ENCODE results near the gene ZNRF1. TPM values are rescaled to one million over a fixed set of nuclear protein-coding genes. Genes with fewer than 3 reads are reported as not detected.
"Not testable (repeated sequence)": the region's sequence is repeated elsewhere in the genome, so short reads cannot be mapped to it uniquely, and the experiment has no call there.

The ZNRF1 gene
- total RNA-seq: 1 to 10 TPM; 5.6 to 8.3 TPM

GRCh38 chr16:74998481-74999218, at the start of gene ZNRF1:
Gene ZNRF1, plus strand, starts transcription at chr16:74999024. Its CDS starts 648 bp downstream, at chr16:74999672.
- Mint-ChIP-seq H3K4me3 (peak within 1 kb of the TSS; percentile 76), H3K27me3 (peaks cover 20% of the 10 kb centered on the region), H3K27ac (peak within 1 kb of the TSS; percentile 60), H3K36me3 (no peaks in the 10 kb centered on the region), H3K9me3 (no peaks in the 10 kb centered on the region), H3K4me1 (peaks cover 11% of the 10 kb centered on the region)
- DNase-seq: peak; percentile 81

GRCh38 chr16:74949309-74949708, 49.5 kb upstream of the ZNRF1 start:
- H3K27ac Mint-ChIP-seq: no peak overlapping the region
- no peaks in the 10 kb centered on the region for H3K9me3 Mint-ChIP-seq
- H3K27me3 Mint-ChIP-seq: no peaks in the 10 kb centered on the region
- no peak overlapping the region for H3K4me3 Mint-ChIP-seq
- DNase-seq: no peak
- H3K4me1 Mint-ChIP-seq: no peaks in the 10 kb centered on the region
- peaks cover 10% of the 10 kb centered on the region for H3K36me3 Mint-ChIP-seq

GRCh38 chr16:74950511-74950910, 48.3 kb upstream of the ZNRF1 start:
- no peaks in the 10 kb centered on the region for H3K9me3 Mint-ChIP-seq
- H3K4me3 Mint-ChIP-seq: no peak overlapping the region
- no peaks in the 10 kb centered on the region for H3K27me3 Mint-ChIP-seq
- peaks cover 10% of the 10 kb centered on the region for H3K36me3 Mint-ChIP-seq
- no peaks in the 10 kb centered on the region for H3K4me1 Mint-ChIP-seq
- H3K27ac Mint-ChIP-seq: no peak overlapping the region
- no peak for DNase-seq

GRCh38 chr16:74951206-74951605, 47.6 kb upstream of the ZNRF1 start:
- H3K27me3 Mint-ChIP-seq: no peaks in the 10 kb centered on the region
- DNase-seq: no peak
- peaks cover 10% of the 10 kb centered on the region for H3K36me3 Mint-ChIP-seq
- H3K9me3 Mint-ChIP-seq: no peaks in the 10 kb centered on the region
- no peak overlapping the region for H3K27ac Mint-ChIP-seq
- no peaks in the 10 kb centered on the region for H3K4me1 Mint-ChIP-seq
- H3K4me3 Mint-ChIP-seq: no peak overlapping the region

- H3K27ac Mint-ChIP-seq: no peak overlapping the region
- DNase-seq: no peak
- H3K27me3 Mint-ChIP-seq: no peaks in the 10 kb centered on the region
- no peaks in the 10 kb centered on the region for H3K9me3 Mint-ChIP-seq
- H3K4me3 Mint-ChIP-seq: no peak overlapping the region
- H3K36me3 Mint-ChIP-seq: peaks cover 6% of the 10 kb centered on the region
- no peaks in the 10 kb centered on the region for H3K4me1 Mint-ChIP-seq
Observed at GRCh38 chr16:74951681-74952080, 47.1 kb upstream of the ZNRF1 start.

- Mint-ChIP-seq H3K9me3 (no peaks in the 10 kb centered on the region), H3K27ac (no peak overlapping the region), H3K4me1 (no peaks in the 10 kb centered on the region), H3K36me3 (peaks cover 5% of the 10 kb centered on the region), H3K4me3 (no peak overlapping the region), H3K27me3 (no peaks in the 10 kb centered on the region)
- DNase-seq: no peak
Observed at GRCh38 chr16:74954763-74955162, 44.1 kb upstream of the ZNRF1 start.

GRCh38 chr16:74973304-74973703, 25.5 kb upstream of the ZNRF1 start:
- Mint-ChIP-seq H3K9me3 (no peaks in the 10 kb centered on the region), H3K27me3 (no peaks in the 10 kb centered on the region), H3K36me3 (peaks cover 4% of the 10 kb centered on the region), H3K4me1 (peaks cover 9% of the 10 kb centered on the region), H3K27ac (no peak overlapping the region), H3K4me3 (no peak overlapping the region)
- no peak for DNase-seq

- no peaks in the 10 kb centered on the region for H3K27me3 Mint-ChIP-seq
- peaks cover 2% of the 10 kb centered on the region for H3K4me1 Mint-ChIP-seq
- no peak overlapping the region for H3K27ac Mint-ChIP-seq
- no peak for DNase-seq
- no peaks in the 10 kb centered on the region for H3K9me3 Mint-ChIP-seq
- H3K36me3 Mint-ChIP-seq: peaks cover 8% of the 10 kb centered on the region
- H3K4me3 Mint-ChIP-seq: no peak overlapping the region
Observed at GRCh38 chr16:74975591-74975990, 23.2 kb upstream of the ZNRF1 start.

GRCh38 chr16:74982256-74982655, 16.6 kb upstream of the ZNRF1 start:
- no peak overlapping the region for H3K27ac Mint-ChIP-seq
- no peak for DNase-seq
- H3K36me3 Mint-ChIP-seq: peaks cover 10% of the 10 kb centered on the region
- no peaks in the 10 kb centered on the region for H3K9me3 Mint-ChIP-seq
- no peak overlapping the region for H3K4me3 Mint-ChIP-seq
- H3K27me3 Mint-ChIP-seq: no peaks in the 10 kb centered on the region
- peaks cover 16% of the 10 kb centered on the region for H3K4me1 Mint-ChIP-seq

GRCh38 chr16:74984194-74984528, 14.7 kb upstream of the ZNRF1 start:
- peak overlapping the region; percentile 84 for H3K4me3 Mint-ChIP-seq
- no peaks in the 10 kb centered on the region for H3K9me3 Mint-ChIP-seq
- no peak for DNase-seq
- peaks cover 15% of the 10 kb centered on the region for H3K4me1 Mint-ChIP-seq
- H3K27me3 Mint-ChIP-seq: no peaks in the 10 kb centered on the region
- peak overlapping the region; percentile 89 for H3K27ac Mint-ChIP-seq
- peaks cover 2% of the 10 kb centered on the region for H3K36me3 Mint-ChIP-seq

GRCh38 chr16:74984529-74985296, 14.1 kb upstream of the ZNRF1 start, which contains the start of gene WDR59:
Gene WDR59, minus strand, starts transcription at chr16:74985123. Its CDS starts 106 bp downstream, at chr16:74985017.
- H3K36me3 Mint-ChIP-seq: peaks cover 2% of the 10 kb centered on the region
- H3K9me3 Mint-ChIP-seq: no peaks in the 10 kb centered on the region
- peaks cover 15% of the 10 kb centered on the region for H3K4me1 Mint-ChIP-seq
- peak within 1 kb of the TSS; percentile 89 for H3K27ac Mint-ChIP-seq
- H3K4me3 Mint-ChIP-seq: peak within 1 kb of the TSS; percentile 84
- DNase-seq: peak; percentile 99
- H3K27me3 Mint-ChIP-seq: no peaks in the 10 kb centered on the region

GRCh38 chr16:74987027-74987681, 11.7 kb upstream of the ZNRF1 start:
- Mint-ChIP-seq H3K4me3 (no peak overlapping the region), H3K27me3 (no peaks in the 10 kb centered on the region), H3K4me1 (peaks cover 13% of the 10 kb centered on the region), H3K9me3 (no peaks in the 10 kb centered on the region), H3K27ac (no peak overlapping the region), H3K36me3 (peaks cover 2% of the 10 kb centered on the region)
- DNase-seq: no peak

- H3K27me3 Mint-ChIP-seq, H3K9me3 Mint-ChIP-seq, H3K36me3 Mint-ChIP-seq, H3K4me3 Mint-ChIP-seq, H3K4me1 Mint-ChIP-seq, DNase-seq, H3K27ac Mint-ChIP-seq: not testable (repeated sequence)
Observed at GRCh38 chr16:74989864-74990263, 9.0 kb upstream of the ZNRF1 start.

- Mint-ChIP-seq H3K36me3 (no peaks in the 10 kb centered on the region), H3K9me3 (no peaks in the 10 kb centered on the region), H3K27ac (no peak overlapping the region), H3K27me3 (no peaks in the 10 kb centered on the region), H3K4me3 (no peak overlapping the region), H3K4me1 (no peaks in the 10 kb centered on the region)
- DNase-seq: no peak
Observed at GRCh38 chr16:74990832-74991231, 8.0 kb upstream of the ZNRF1 start.

- Mint-ChIP-seq H3K36me3 (no peaks in the 10 kb centered on the region), H3K27ac (no peak overlapping the region), H3K9me3 (no peaks in the 10 kb centered on the region), H3K4me1 (no peaks in the 10 kb centered on the region), H3K27me3 (no peaks in the 10 kb centered on the region), H3K4me3 (no peak overlapping the region)
- no peak for DNase-seq
Observed at GRCh38 chr16:74991268-74991592, 7.6 kb upstream of the ZNRF1 start.

Data from activated naive CD8-positive, alpha-beta T cell treated with anti-CD3 and anti-CD28 coated beads for 36 hours (primary cell).